ENCODE results near the gene CHCT1.
"Not testable (repeated sequence)": the region's sequence is repeated elsewhere in the genome, so short reads cannot be mapped to it uniquely, and the experiment has no call there.

DNA sequence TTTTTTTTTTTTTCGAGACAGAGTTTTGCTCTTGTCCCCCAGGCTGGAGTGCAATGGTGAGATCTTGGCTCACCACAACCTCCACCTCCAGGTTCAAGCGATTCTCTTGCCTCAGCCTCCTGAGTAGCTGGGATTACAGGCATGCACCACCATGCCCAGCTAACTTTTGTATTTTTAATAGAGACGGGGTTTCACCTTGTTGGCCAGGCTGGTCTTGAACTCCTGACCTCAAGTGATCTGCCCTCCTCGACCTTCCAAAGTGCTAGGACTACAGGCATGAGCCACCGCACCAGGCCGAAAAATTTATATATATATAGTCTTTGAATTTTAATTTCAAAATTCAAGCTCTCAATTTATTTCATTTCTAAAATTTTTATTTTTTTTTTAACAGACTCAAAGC is 6.2 kb downstream of the CHCT1 start:
- TF ChIP-seq CTCF (conservative IDR thresholded peaks at IDR 0.05; ENCODE audit: low read depth, low read length); EZH2 (IDR thresholded peaks at IDR 0.05; ENCODE audit: low read length, unreplicated experiment); EZH2phosphoT487 (IDR thresholded peaks at IDR 0.05; ENCODE audit: borderline replicate concordance, low read length): not testable (repeated sequence)

Data from PC-3 (cell line).